CD4-positive, alpha-beta T cell treated with Interleukin-21 for 1 hour (primary cell): Measurements from ENCODE around the gene ZIC2.

Experiments
- DNase-seq: peaks from one replicate; pipeline ENCODE4 v3.0.0-alpha.2; 2020

Gene ZIC2

DNA sequence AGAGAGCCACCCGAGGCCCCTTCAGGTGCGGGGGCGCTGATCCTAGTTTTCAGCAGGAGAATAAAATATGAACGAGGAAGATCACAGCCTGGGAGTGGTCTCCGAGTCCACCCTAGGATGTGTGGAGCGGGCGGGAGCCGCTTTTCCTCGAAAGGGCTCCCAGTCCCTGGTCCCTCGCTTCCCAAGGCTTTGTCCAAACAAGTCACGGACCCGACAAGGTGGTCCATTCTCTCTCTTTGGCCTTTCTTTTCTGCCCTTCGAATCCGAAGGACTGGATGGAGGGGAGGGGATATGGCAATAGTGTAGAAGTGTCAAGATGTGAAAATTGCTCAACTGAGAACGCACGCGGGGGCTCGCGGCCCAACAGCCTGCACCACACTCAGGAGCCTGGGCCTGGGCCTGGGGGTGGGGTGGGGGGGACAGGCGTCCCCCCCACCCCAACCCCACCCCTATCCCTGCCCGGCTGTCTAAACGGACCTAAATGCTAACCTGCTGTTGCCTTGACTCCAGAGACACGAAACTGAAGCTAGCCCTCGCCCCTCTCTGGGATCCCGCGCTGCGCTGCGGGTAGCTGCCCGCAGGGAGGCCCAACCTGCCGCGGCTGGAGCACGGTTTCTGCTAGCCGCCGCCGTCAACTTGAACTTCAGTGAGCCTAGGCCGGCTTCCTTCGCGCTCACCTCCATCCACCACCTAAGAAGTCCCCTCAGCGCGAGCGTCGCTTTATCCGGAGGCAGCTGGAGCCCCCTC, 7.1 kb downstream of the ZIC2 start:
- no peak for DNase-seq

DNA sequence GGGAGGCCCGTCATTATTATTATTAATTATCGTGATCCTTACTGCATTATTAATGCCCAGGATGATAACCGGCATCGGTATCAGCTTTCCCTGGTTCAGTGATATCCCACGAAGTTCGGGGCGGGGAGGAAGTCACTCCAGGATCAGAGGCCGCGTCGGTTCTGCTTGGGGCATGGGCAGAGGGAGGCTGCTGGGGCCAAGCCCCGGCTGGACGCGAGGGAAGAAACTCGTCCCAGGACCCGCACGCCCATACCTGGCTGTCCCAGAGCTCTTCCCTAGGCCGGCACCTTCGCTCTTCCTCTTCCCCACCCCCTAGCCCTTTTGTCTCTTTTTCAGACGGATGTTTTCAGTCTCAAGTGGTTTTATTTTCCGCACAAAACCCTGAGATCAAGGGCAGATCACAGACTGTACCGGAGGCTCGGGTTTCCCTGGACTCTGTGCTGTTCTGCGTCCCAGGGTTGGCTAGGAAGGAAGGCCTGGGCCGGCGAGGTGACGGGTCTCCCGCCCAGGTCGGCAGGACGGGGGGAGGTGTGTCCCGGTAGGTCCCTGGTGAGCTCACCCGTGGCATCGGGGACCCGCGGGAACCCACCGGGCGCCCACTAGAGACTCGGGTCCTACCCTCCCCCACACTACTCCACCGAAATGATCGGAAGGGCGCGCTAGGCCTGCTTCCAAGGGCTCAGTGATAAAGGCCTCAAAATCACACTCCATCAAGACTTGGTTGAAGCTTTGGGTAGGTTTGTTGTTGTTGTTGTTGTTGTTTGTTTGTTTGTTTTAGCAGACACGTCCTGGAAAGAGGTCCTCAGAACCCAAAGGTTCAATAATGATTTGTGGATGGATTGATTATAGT, 7.9 kb downstream of the ZIC2 start:
- no peak for DNase-seq

DNA sequence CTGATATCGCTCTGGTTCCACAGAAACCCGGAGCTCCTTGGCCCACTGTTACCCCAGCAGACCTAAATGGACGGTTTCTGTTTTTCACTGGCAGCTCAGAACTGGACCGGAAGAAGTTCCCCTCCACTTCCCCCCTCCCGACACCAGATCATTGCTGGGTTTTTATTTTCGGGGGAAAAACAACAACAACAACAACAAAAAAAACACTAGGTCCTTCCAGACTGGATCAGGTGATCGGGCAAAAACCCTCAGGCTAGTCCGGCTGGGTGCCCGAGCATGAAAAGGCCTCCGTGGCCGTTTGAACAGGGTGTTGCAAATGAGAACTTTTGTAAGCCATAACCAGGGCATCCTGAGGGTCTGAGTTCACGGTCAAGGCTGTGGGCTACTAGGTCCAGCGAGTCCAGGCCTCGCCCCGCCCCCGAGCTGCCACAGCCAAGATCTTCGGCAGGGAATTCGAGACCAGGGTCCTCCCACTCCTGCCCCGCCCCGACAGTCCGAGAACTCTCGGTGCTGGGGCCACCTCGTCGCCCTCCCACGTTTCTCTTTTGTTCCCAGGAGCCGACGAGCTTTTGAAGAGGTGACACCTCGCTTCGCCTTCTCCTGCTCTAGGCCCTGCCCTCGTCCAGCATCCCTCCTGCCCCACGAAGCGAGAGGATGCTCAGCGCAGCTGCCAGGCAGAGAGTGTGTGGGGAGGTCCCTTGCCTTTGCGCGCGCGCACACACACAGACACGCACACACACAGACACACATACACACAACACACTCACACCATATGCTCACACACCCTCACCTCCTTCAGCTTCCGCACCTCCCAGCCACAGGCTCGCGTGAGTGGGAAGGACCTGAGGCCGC, 8.8 kb downstream of the ZIC2 start:
- no peak for DNase-seq

DNA sequence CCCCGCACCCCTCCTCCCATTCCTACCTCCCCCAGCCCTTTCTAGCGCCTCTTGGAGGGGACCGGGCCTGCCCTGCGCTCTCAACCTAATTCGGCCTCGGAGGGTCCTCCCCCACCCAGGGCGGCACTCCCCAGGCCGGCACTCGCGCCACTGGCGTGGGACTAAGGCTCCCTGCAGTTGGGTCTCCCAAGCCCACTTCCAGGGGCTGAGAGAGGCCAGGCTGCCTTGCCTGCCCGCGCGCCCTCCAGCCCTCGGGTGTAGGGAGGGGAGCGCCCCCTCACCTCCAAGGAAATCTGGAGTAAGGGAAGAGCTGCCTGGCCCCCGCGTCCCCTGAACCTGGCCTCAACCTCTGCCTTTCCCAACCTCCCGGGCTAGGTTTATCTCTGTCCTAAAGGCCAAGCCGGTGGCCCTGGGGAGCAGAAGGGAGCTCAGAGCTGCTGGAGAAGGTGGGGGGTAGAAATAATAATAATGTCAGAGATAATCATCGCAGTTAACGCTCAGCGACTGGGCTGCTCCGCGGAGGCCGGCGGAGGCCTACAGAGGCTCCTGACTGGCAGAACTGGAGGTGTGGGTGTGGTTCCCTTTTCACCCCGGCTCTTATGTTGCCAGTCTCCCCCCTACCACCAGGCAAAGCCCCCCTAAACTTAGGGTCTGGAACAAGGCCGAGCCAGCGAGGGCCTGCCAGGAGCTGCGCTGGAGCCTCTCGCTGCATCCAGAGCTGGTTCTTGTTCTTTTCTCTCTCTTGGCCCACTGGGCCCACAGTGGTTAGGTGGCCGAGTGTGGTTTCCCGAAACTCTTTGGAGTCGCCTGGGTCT, 9.6 kb downstream of the ZIC2 start:
- no peak for DNase-seq

DNA sequence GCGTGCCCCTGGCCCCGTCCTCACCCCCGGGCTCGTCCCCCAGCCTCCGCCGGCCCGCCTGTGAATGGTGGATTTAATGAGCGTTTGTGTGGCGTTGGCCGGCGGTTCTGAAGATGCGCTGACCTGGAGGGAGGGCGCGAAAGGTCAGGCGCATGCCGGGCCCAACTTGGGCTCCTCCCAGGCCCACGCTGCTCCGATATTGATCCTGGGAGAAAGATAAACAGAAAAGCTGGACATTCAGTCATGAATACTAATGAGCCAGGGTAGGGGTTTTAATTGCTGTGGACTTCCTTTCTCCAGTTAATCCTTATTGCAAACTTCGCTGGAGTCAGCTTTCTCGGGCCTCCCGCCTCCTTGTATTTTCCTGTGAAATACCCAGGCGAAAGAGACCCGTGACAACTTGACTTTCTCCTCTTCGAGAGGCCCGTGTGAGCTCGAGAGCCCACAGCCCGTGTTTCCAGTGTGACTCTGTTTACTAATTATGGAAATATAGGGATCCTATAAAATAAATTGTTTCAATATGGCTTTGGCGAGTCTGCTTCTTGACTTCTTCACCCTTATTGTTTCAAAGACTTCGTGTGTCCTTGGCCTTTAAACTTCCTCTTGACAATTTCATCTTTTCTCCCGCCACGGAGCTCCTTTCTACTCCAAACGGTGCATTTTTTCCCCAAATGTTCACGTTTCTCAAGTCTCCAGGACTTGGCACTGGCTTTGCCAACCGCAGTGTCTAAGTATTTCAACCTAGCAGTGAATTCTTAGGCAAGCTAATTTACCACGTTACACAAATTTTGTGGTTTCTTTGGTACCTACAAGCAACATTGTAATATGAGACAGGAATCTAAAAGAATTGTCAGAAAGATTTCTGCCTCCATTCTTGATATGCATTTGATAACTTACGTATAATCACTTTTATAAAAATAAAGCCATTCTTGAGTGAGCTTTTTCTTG, 10.5 kb downstream of the ZIC2 start:
- DNase-seq, result no peak

DNA sequence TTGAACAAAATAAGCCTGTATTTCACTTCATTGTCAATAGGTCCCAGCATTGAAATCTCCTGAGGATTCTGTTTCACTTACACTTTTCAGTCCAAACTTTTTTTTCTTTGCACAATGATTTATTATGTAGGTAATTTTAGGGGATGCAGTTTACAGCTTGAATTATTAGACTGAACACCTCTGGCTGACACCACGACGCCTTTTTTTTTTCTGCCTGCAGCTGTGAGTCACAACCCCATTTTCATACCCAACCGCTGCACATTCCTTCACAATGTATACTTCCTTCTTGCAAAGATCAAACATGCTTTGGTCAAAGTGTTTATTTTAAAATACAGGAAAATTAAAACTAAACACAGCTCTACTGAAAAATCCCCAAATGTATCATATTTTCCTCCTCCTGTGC, 11.4 kb downstream of the ZIC2 start:
- no peak for DNase-seq

DNA sequence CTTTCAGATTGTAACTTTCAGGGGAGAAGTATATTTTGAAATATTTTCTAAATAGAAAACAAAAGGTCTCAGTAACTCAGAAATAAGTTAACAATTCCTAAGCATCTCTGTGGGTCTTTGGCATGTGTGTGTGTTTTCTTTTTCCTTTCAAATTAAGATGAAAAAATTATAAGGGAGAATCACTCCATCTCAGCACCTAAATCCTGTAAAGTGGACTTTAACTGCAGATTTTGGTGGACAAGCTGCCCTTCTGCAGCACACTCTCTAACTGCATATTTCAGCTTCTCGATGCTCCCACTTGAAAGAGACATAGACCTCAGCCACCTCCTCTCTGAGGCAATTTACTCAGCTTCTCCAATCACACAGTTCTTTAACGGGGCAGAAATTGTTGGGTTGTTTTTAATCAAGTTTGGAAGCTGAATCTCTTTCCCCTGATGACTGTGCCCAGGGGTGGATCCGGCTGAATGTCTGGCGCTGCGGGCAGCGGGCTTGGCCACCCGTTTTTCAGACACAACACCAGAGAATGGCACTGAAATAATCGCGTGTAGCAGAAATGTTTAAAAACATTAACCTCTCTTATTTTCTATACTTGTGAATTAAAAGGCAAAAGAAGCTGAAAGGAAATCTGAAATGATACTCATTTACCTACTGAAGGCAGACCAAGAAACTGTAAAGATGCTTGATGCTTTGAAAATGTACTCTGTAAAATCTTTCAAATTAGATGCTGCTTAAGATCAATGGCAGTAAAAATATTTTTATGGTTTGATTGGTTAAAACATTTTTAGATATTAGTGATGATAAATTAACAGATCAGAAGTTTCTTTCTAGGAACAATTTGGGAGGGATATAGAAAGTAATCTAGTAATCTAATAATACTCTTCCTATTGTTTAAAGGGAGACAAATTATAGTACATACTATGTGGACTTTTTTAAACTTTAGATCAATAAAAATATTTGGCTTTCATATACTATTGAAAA, 12.4 kb downstream of the ZIC2 start:
- no peak for DNase-seq

DNA sequence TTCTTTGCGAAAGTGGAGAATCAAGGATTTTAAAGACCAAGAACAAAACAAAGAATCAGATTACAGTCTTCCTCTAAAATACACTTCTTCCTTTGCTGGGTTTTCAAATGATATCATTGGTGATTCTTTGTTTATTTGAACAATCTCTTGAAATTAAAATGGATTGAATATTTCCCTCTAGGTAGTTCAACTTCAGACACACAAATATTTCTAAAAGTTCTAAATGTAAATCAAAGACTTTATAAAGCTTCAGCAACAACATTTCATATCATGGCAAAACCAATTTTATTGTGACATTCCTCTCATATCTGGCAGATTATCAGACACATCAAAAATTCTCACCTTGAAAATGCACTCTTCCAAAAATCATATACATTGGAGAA, 13.0 kb downstream of the ZIC2 start:
- DNase-seq, result no peak

DNA sequence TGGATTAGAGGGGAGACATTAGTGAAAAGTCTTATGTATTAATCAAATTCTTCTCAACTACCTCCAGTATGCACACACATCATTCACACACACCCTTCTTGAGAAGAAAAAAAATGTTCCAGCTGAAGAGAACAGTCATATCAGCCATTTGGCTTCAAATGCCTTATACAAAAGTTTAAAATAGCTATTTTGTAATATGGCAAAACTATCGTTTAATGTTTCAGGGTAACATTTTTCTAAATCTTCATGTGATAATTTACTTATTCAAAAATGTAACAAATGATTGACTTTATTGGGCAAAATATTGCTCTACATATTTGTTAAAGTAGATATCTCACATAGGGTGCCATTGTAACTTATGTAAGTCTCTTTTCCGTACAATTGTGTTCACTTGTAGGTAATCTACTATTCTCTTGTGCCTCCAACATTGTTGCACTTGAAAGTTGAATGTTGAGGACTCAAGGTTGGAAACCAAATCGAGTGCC, 13.6 kb downstream of the ZIC2 start:
- no peak for DNase-seq

DNA sequence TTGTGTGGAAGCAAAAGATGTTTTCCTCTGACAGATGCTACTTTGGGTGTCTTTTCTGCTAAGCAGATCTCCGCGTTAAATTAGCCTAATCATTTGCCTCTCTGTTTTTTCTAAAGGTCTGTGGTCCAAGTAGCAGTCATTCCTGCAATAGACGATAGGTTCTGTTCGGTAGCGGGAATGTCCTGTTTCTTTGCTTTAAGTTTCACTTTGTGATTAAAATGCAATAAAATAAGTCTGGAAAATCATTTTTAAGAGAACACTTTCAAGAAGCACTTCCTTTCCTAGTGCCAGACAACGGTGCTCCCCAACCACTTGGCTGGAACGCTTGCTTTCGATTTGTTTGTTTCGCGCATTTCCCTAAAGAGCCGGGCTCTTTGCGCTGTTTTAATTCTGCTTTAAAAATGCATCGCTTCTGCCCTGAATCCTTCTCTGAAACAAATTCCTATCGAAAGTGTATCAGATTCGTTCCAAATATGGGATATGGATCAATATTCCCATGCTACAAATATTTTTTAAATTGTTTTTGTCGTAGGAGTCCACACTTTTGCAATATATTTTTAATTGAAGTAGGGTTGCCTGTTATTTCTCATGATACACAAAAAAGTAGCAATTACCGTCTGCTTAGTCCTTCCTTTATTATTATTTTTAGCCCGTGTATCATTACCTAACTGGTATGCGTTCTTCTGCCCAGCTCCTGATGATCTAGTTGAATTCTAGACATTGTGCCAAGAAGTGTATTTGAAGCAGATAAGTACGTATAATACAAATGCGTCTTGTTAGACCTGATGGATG, 14.2 kb downstream of the ZIC2 start:
- DNase-seq, result no peak

DNA sequence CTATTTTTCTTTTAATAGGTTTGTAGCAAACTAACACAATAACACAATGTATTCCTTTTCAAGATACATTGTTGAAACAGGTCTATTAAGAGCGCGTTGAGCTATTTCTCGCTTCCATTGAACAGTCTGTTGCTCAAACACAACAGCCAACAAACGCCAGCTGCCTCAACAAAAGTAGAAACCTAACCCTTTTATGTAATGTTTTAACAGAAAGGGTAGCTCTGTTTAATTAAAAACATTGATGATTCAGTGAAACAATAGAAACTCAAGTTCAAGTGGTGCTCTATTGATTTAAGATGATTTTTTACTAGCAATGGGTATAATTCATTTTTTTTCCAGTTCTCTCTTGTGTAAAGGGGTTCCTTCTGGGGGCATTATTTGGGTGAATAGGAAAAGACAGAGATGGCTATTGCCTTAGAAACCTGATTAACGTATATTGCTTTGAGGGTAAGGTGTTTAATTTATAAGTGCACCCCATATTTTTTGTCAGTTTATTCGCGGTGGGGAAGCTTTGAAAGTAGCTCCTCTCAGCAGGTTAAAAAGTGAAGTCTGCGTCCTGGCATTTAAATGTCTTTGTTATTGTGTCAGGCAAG, 14.9 kb downstream of the ZIC2 start:
- DNase-seq, result no peak

DNA sequence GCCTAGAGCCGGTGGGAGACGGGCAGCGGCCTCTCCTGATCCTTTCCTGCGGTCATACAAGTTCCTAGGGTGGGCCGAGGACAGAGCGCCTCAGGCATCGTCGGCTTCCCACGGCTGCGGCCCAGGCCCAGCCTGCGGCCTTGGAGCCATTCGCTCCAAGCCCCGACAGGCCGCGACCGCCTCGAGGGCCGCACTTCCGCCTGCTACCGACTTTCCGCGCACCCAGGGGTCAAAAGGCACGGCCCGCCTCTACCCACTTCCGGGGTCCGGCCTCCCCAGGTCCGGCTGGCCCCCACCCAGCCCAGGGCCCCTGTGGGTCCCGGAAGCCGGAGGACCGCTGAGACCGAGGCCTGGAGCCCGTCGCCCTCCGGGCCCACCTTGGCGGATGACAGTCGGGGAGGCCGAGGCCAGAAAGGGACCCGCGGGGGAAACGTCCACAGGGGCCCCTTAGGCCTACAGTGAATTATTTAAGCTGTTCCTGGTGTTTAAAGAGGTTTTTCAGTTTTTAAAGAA, 16.2 kb downstream of the ZIC2 start:
- DNase-seq, result no peak

DNA sequence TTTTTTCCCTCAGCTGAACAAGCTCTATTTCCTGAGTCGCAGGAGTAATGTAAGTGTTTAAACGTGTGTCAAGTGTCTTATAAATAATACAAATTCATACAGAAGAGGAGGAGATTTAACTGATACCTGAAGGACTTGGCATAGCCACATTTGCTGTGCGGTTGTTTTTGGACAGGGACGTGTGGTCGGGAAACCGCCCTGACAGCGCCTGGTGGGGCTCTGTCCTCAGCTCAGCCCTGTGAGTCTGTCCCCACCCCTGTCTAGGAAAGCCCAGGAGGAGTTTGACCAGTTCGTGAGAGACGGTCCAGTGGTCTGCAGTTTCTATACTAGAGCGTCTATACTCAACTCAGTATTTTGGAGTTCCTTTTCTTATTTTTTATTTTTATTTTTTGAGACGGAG, 16.7 kb downstream of the ZIC2 start:
- no peak for DNase-seq

DNA sequence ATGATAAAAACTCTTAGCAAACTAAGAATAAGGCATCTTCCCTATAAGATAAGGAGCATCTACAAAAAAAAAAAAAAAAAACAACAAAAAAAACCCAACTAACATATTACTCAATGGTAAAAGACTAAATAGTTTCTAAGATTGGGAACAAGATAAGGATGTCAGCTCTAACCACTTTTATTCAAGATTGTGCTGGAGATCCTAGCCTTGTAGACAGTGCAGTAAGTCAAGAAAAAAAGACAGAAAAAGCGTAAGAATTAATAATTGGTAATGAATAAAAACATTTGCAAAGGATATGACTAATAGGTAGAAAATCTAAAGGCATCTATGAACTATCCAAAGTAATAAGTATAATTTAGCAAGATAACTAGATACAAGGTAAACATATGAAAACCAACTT, 33.0 kb downstream of the ZIC2 start:
- no peak for DNase-seq

DNA sequence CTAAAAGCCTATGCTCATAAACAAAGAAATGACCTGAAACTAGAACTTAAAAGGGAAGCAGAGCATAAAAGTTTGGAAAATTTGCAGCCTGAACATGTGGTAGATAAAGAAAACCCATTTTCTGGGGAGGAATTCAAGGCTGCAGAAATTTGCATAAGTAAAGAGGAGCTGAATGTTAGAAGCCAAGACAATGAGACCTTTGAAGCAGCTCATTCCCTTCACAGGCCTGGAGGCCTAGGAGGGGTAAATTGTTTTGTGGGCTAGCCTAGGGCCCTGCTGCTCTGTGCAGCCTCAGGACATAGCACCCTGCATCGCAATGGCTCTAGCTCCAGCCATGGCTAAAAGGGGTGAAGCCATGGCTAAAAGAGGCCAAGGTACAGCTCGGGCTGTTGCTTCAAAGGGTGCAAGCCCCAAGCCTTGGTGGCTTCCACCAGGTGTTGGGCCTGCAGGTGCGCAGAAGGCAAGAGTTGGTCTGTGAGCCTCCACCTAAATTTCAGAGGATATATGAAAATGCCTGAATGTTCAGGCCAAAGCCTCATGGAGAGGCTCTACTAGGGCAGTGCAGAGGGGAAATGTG, 38.3 kb downstream of the ZIC2 start:
- DNase-seq, result no peak

DNA sequence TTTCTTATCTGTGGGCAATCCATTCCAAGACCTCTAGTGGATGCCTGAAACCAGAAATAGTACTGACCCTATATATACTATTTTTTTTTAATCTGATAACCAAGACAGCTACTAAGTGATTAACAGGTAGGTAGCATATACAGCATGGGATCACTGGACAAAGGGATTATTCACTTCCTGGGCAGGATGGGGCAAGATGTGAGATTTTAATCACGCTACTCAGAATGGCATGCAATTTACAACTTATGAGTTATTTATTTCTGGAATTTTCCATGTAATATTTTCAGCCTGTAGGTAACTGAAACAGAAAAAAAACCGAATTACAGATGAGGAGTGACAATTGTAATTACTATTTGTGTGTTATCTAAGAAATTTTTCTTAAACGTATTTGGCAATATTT, 41.2 kb downstream of the ZIC2 start:
- no peak for DNase-seq

DNA sequence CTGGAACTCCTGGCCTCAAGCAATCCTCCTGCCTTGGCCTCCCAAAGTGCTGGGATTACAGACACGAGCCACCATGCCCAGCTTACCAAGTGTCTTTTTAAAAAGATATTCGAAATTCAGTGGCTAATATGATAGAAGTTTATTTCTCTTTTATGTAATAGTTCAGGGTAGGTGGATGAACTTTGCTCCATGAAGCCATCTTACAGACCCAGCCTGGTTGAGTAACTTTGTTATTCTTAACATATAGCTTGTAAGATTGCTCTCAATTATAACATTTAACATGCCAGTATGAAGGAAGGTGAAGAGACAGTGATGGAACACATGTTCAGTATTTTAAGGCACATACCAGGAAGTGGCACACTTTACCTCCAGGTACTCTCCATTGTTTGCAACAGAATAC, 42.4 kb downstream of the ZIC2 start:
- no peak for DNase-seq

DNA sequence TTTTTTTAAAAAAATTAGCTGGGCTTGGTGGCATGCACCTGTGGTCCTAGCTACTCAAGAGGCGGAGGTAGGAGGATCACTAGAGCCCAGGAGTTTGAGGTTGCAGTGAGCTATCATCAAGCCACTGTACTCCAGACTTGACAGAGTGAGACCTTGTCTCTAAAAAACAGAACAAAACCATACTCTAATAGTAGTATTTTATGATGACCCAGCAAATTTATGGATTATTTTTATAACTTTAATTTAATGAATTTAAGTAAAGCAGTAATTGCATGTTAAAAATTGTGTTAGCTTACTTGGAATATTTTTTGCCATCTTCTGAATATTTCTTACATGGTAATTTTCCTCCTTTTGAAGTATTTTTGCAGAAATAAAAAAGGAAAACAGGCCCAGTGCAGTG, 48.3 kb downstream of the ZIC2 start:
- no peak for DNase-seq
